Endothelial cell of umbilical vein (primary cell): ENCODE data around the gene ZBED4. TPM values are rescaled to one million over a fixed set of nuclear protein-coding genes. Genes with fewer than 3 reads are reported as not detected.

ENCODE experiments used
- BruUV-seq: library from RNA; stranded (reverse); fragments of 400-500 nt; replicated peaks from 2 replicates; lab custom pipeline; 2021; lab: Mats Ljungman, UMichigan
- CTCF ChIA-PET: fragments of 300-600, 350-600 bp; sonication (Branson Sonifier 250); formaldehyde crosslinking; loops from one replicate; lab custom pipeline; 2021; ENCODE audit warnings: antibody characterized with exemption, inconsistent platforms; lab: Charles Lee
- POLR2A ChIA-PET: fragments of 300-600, 350-600 bp; sonication (Branson Sonifier 250); formaldehyde crosslinking; loops from one replicate; lab custom pipeline; 2021; ENCODE audit warnings: antibody characterized with exemption, inconsistent platforms; lab: Charles Lee
- DNase-seq: peaks from one replicate; pipeline ENCODE4 v3.0.0-alpha.2; 2011; ENCODE audit warnings: low read depth, low spot score
- FAIRE-seq: peaks from 2 replicates; lab custom pipeline; 2011; peaks lifted over from hg19 to GRCh38; lab: Jason Lieb, UNC
- H2AFZ ChIP-seq: 2 replicates; pipeline ENCODE4 v1.6.0; 2012; ENCODE audit warnings: low read depth, low read length, control low read depth, inconsistent platforms
- H3K27ac ChIP-seq: 2 replicates; pipeline ENCODE4 v1.5.1; 2011; ENCODE audit warnings: low read depth, mild to moderate bottlenecking, control low read depth, low read length, moderate library complexity; ENCODE audit not compliant: insufficient read depth
- H3K27me3 ChIP-seq, 2 experiments: 2 replicates each; pipeline versions ENCODE4 v1.6.0 to v1.6.1; 2011; ENCODE audit warnings: low read length in 2 of 2, mixed read lengths in 1 of 2; ENCODE audit not compliant: control insufficient read depth in 2 of 2, insufficient read depth in 2 of 2
- H3K36me3 ChIP-seq, 2 experiments: 2 replicates in 1 of 2; 3 replicates in 1 of 2; pipeline ENCODE4 v1.5.1; 2011; ENCODE audit warnings: low read length in 2 of 2, mild to moderate bottlenecking in 1 of 2, moderate library complexity in 1 of 2; ENCODE audit not compliant: control insufficient read depth in 2 of 2, insufficient read depth in 2 of 2; ENCODE audit errors: extremely low read depth in 1 of 2
- H3K4me1 ChIP-seq: 3 replicates; pipeline ENCODE4 v1.5.1; 2011; ENCODE audit warnings: mild to moderate bottlenecking, low read length; ENCODE audit not compliant: control insufficient read depth, insufficient read depth; ENCODE audit errors: extremely low read depth
- H3K4me2 ChIP-seq: 2 replicates; pipeline ENCODE4 v1.6.1; 2011; ENCODE audit warnings: low read length, control low read depth, mixed read lengths; ENCODE audit not compliant: insufficient read depth
- H3K4me3 ChIP-seq, 3 experiments: fragments of 200-600 bp in 1 of 3; sonication (generic), shearing (Covaris generic) in 1 of 3; replicated peaks in 1 of 3; 2 replicates each; pipeline ENCODE4 v1.5.1; 2011 to 2016; ENCODE audit warnings: control low read depth in 3 of 3, low read length in 3 of 3, mild to moderate bottlenecking in 2 of 3, inconsistent platforms in 1 of 3, low read depth in 1 of 3, moderate library complexity in 1 of 3; ENCODE audit not compliant: insufficient read depth in 1 of 3
- H3K79me2 ChIP-seq: 2 replicates; pipeline ENCODE4 v1.6.0; 2012; ENCODE audit warnings: low read length, inconsistent platforms; ENCODE audit not compliant: control insufficient read depth, insufficient read depth
- H3K9ac ChIP-seq: replicated peaks from 2 replicates; pipeline ENCODE3; 2011; ENCODE audit warnings: low read length, control low read depth; ENCODE audit not compliant: insufficient read depth; ENCODE audit errors: extremely low read depth
- H3K9me1 ChIP-seq: replicated peaks from 3 replicates; pipeline ENCODE4 v1.6.0; 2011; ENCODE audit warnings: mild to moderate bottlenecking, low read length; ENCODE audit not compliant: control insufficient read depth, insufficient read depth; ENCODE audit errors: extremely low read depth
- H3K9me3 ChIP-seq: replicated peaks from 2 replicates; pipeline ENCODE4 v1.5.1; 2012; ENCODE audit warnings: low read length, inconsistent platforms; ENCODE audit not compliant: control insufficient read depth, insufficient read depth
- H4K20me1 ChIP-seq: replicated peaks from 2 replicates; pipeline ENCODE3; 2011; ENCODE audit warnings: mild to moderate bottlenecking, low read length; ENCODE audit not compliant: control insufficient read depth, insufficient read depth; ENCODE audit errors: extremely low read depth
- EZH2 ChIP-seq: IDR thresholded peaks from 2 replicates; pipeline ENCODE4 v1.6.1; 2012; ENCODE audit warnings: borderline replicate concordance, low read depth, mild to moderate bottlenecking, moderate library complexity, low read length, inconsistent platforms; ENCODE audit not compliant: severe bottlenecking
- FOS ChIP-seq: IDR thresholded peaks from 2 replicates; pipeline ENCODE4 v1.6.1; 2011; ENCODE audit warnings: mild to moderate bottlenecking, low read length, moderate library complexity, borderline replicate concordance; ENCODE audit not compliant: insufficient read depth
- GATA2 ChIP-seq: IDR thresholded peaks from 2 replicates; pipeline ENCODE4 v1.7.0; 2011; ENCODE audit warnings: low read depth, mild to moderate bottlenecking, moderate library complexity, mixed read lengths, low read length; ENCODE audit not compliant: insufficient read length, insufficient read depth
- JUN ChIP-seq: IDR thresholded peaks from 2 replicates; pipeline ENCODE4 v1.6.1; 2011; ENCODE audit warnings: borderline replicate concordance, low read depth; ENCODE audit not compliant: insufficient read length, insufficient read depth
- MYC ChIP-seq: IDR thresholded peaks from one replicate; pipeline ENCODE4 v1.6.1; 2011; ENCODE audit warnings: mild to moderate bottlenecking, low read depth, low read length
- POLR2A ChIP-seq: IDR thresholded peaks from 2 replicates; pipeline ENCODE4 v1.6.1; 2012; ENCODE audit warnings: low read depth, mild to moderate bottlenecking, control low read depth, low read length
- POLR2AphosphoS5 ChIP-seq: IDR thresholded peaks from 2 replicates; pipeline ENCODE4 v1.6.1; 2012; ENCODE audit warnings: low read depth, mild to moderate bottlenecking, control low read depth, low read length, moderate library complexity; ENCODE audit not compliant: insufficient read depth
- dilution Hi-C: fragments of 300-500 bp; cut with MboI; formaldehyde crosslinking; loops from one replicate; pipeline ENCODE4 v1.15.0; 2019; ENCODE audit warnings: low sequenced_read_pairs; ENCODE audit not compliant: extremely low pct_ligation_motif_present
- intact Hi-C: fragments of 100-400 bp; cut with micrococcal nuclease; formaldehyde crosslinking; loops from one replicate; pipeline ENCODE4 v1.10.0; 2022
- polyA plus RNA-seq, 4 experiments: library from polyadenylated mRNA; depleted of rRNA in 3 of 4; stranded (reverse) in 3 of 4; unstranded in 1 of 4; fragments of >200 nt; gene quantifications; 2 replicates each; pipeline versions ENCODE4 v1.2.1 to v1.2.3, GENCODE V29; 2011 to 2012; ENCODE audit warnings: missing spikeins in 1 of 4
- total RNA-seq: library from RNA; stranded (reverse); gene quantifications from 2 replicates; pipeline ENCODE4 v1.2.3, GENCODE V29; 2021
- TF ChIP-seq, protein P1 (sequence below): IDR thresholded peaks from 2 replicates; pipeline ENCODE4 v1.6.1; 2011; ENCODE audit not compliant: insufficient read depth, insufficient read length
- TF ChIP-seq, protein P2 (sequence below), 2 donors: IDR thresholded peaks; 1 replicate in 1 of 2; 2 replicates in 1 of 2; pipeline ENCODE4 v1.5.1; 2011; ENCODE audit warnings: low read length in 2 of 2, mild to moderate bottlenecking in 2 of 2, moderate library complexity in 2 of 2, control low read depth in 1 of 2, inconsistent platforms in 1 of 2, low read depth in 1 of 2; ENCODE audit not compliant: insufficient read depth in 1 of 2; ENCODE audit errors: extremely low read depth in 1 of 2

ZBED4 gene
- total and polyA plus RNA-seq, 2 donors (not counting 3 experiments of a cell fraction or from before 2014, with no cell fraction given) = 8.6 to 18.2 TPM

DNA sequence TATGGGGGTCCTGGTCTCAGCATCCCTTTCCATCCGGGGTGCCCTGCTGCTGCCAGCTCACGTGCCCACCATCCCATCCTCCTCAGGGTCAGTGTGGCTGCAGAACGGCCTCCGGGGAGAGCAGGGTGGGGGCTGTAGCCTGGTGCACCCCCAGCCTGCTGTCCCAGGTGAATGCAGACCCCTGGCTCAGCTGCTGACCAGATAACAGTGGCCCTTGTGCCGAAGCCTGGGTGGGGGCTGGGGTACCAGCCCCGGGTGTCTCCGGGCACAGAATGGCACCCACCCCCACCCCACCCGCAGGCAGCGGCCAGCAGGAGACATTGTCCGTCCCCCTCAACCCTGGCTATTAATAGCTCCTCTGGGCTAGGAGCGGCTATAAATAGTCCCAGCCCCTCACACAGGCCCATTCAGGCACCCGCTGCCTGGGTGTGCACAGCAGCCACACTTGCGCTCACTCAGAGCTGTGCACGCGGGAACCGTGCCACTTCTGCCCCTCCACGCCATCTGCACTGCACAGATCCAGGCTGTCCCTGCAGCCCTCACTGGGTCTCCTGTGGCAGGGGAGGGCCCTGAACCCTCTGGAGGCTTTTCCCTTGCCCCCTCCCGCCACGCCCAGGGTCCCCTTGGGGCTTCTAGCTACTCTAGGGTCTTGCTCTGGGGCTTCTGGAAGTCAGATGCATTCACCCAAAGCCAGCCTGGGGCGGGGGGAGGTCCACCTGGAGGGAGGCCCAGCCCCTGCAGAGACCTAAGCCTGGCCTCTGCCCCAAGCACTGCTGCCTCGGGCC is 83.5 kb downstream of the ZBED4 start:
- intact Hi-C loops (loop anchor here (1.0 kb wide), 1 partner anchor 23 kb away; the partner anchor contains the start of gene PIM3), dilution Hi-C loops (no loop called here)
- Histone ChIP-seq H3K79me2 (no peaks in the 10 kb centered on the region), H3K27ac (peak overlapping the region; percentile 85), H3K4me1 (peaks cover 50% of the 10 kb centered on the region), H3K9me3 (no peaks in the 10 kb centered on the region), H3K9ac (peak overlapping the region; percentile 71), H3K9me1 (no peaks in the 10 kb centered on the region), H3K4me3 (no peak overlapping the region), H3K4me2 (no peak overlapping the region), H3K36me3 (no peaks in the 10 kb centered on the region), H3K27me3 (no peaks in the 10 kb centered on the region), H4K20me1 (no peaks in the 10 kb centered on the region), H2AFZ (no peak overlapping the region)
- DNase-seq (peak; percentile 60), FAIRE-seq (peak; percentile 62)
- ChIA-PET CTCF (interaction anchor here (0.9 to 4.3 kb wide), 4 partner anchors 23 to 94 kb away, joined by 3 to 34 read pairs (median 3); no protein-coding TSS in a partner anchor), POLR2A (interaction anchor here (0.6 to 1.8 kb wide), 6 partner anchors 13 to 30 kb away, joined by 3 to 14 read pairs (median 4); partner anchors contain the start of gene PIM3)
- TF ChIP-seq FOS (no peak), JUN (no peak), POLR2AphosphoS5 (no peak), GATA2 (no peak), EZH2 (no peak), MYC (no peak), POLR2A (no peak)
- TF ChIP-seq, protein P1, sequence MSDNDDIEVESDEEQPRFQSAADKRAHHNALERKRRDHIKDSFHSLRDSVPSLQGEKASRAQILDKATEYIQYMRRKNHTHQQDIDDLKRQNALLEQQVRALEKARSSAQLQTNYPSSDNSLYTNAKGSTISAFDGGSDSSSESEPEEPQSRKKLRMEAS = no peak
- TF ChIP-seq, protein P2, sequence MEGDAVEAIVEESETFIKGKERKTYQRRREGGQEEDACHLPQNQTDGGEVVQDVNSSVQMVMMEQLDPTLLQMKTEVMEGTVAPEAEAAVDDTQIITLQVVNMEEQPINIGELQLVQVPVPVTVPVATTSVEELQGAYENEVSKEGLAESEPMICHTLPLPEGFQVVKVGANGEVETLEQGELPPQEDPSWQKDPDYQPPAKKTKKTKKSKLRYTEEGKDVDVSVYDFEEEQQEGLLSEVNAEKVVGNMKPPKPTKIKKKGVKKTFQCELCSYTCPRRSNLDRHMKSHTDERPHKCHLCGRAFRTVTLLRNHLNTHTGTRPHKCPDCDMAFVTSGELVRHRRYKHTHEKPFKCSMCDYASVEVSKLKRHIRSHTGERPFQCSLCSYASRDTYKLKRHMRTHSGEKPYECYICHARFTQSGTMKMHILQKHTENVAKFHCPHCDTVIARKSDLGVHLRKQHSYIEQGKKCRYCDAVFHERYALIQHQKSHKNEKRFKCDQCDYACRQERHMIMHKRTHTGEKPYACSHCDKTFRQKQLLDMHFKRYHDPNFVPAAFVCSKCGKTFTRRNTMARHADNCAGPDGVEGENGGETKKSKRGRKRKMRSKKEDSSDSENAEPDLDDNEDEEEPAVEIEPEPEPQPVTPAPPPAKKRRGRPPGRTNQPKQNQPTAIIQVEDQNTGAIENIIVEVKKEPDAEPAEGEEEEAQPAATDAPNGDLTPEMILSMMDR (IDR thresholded peaks at IDR 0.05; ENCODE audit: extremely low read depth in 1 of 2, insufficient read depth in 1 of 2, low read depth in 1 of 2, low read length in 2 of 2) = no peak
- TSS peak; percentile 89 for BruUV-seq
